ENCODE measurements around the gene HOXC9. TPM values are rescaled to one million over a fixed set of nuclear protein-coding genes. Genes with fewer than 3 reads are reported as not detected.

HOXC9 gene
- total RNA-seq, 4 donors from 2014 or later: 0.28 to 2.0 (median 0.44) TPM; not detected in 1

DNA sequence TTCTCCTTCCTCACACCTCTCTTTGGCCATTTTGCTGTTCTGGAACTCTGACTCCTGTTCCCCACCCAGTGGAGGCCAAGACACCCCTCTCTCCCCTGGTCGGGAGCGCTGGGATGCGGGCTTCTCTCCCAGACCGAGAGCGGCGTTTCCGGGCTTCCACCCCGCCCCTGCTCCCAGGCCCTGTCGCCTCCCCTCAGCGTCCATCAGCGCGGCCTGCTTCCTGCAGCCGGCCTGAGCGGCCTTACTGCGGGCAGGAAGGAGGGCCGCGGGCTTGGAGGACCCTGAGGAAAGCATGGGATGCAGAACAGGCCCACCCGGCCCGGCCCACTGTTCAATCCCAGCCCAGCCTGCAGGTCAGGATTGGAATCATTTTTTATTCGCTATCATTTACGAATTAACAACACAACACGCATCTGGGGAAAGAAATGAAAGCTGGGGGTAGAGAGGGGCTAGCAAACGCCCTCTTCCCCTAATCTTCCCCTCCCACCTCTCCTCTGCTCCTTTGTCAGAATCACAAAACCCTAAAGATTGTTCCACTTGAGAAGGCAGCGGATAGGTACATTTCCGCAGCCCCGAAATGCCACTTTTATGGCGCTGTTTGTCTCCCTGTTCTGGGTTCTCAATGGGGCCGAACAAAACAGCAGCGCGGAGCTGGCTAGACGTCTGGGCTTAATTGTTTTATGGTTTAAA lies 5.0 kb downstream of the HOXC9 start:
- no peak for DNase-seq (ENCODE audit: low spot score)
- TF ChIP-seq, protein P1, sequence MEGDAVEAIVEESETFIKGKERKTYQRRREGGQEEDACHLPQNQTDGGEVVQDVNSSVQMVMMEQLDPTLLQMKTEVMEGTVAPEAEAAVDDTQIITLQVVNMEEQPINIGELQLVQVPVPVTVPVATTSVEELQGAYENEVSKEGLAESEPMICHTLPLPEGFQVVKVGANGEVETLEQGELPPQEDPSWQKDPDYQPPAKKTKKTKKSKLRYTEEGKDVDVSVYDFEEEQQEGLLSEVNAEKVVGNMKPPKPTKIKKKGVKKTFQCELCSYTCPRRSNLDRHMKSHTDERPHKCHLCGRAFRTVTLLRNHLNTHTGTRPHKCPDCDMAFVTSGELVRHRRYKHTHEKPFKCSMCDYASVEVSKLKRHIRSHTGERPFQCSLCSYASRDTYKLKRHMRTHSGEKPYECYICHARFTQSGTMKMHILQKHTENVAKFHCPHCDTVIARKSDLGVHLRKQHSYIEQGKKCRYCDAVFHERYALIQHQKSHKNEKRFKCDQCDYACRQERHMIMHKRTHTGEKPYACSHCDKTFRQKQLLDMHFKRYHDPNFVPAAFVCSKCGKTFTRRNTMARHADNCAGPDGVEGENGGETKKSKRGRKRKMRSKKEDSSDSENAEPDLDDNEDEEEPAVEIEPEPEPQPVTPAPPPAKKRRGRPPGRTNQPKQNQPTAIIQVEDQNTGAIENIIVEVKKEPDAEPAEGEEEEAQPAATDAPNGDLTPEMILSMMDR (IDR thresholded peaks at IDR 0.05): no peak
- no peak for ATAC-seq (ENCODE audit: low FRiP score)

DNA sequence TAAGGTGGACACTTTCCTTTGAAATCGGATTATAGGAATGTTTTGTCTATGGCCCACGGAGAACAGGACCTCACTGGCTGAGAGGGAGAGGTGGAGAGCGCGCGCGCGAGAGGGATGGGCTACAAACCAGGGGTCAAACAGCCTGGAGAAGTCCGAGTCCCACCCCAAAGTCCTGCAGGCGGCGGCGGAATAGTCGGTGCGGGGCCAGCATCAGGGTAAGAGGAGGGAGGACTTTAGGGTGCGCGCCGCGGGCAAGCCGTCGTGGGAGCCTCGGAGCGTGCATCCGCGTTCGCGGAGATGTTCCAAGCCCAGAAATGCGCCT lies 5.5 kb downstream of the HOXC9 start:
- TF ChIP-seq, protein P1 (IDR thresholded peaks at IDR 0.05): no peak
- ATAC-seq (ENCODE audit: low FRiP score): no peak
- no peak for DNase-seq (ENCODE audit: low spot score)

DNA sequence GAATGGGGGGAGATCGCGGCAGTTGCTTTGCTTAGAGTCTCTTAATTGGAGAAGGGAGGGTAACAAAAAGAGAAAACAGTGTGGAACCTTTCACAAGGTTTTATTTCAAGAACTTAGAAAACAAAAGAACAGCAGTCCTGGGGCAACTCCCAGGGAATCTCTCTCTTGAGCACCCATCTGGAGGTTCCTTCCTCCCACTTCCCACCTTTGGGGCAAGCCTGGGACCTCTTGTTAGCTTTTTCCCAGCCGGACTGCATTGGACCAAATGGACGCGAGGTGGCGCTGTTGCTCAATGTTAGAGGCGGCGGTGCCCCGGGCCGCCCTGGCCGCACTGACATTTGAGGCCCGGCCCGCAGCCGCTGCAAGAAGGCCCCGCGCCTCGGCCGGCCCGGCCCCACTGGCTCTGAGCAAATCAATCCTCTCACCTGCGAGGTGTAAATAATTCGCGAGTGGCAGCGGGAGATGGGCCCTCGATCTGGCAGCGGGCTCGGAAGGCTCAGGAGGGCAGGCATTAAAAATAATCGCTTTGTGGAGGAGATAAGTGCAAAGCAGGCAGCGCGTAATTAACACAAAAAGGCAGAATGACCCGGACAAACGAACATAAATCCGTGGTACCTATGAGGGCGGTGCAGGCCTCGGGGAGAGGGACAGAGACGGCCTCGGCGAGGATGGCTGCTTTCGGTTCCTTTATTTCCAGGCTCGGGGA lies 6.0 kb downstream of the HOXC9 start:
- TF ChIP-seq, protein P1 (IDR thresholded peaks at IDR 0.05): peak in 2 of 3 donors; percentile 46 to 85
- DNase-seq (ENCODE audit: low spot score): peak; percentile 92
- ATAC-seq (ENCODE audit: low FRiP score): peak; percentile 37

DNA sequence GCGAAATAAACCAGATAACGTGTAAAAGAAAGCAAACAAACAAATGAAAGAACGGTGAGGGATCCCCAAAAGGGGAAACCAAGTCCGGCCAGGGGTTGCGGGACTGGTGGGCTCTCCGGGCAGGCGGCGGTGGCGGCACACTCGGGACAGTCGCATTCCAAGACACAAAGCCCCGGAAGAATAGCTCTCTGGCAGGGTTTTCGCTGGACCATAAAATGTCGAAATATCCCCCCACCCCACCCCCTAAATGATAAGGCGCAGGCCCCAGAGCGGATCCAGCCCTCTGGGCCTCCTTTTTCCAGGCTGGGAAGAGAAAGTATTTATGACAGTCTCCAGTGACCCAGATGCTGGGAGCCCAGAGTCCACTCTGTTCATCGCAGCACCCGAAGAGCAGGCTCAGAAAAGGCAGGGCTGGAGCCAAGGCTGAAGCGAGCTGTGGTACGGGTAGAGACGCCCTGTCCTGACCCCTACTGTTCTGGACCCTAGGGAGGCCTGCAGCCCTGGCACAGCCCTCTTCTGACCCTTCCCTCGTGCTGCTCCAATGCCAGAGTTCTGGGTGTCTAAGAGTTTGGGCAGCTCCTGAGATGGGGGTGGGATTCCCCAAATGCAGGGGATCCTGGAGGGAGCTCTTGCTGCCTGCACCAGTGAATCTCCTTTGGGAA lies 6.7 kb downstream of the HOXC9 start:
- no peak for ATAC-seq (ENCODE audit: low FRiP score)
- TF ChIP-seq, protein P1 (IDR thresholded peaks at IDR 0.05): no peak
- DNase-seq (ENCODE audit: low spot score): no peak

DNA sequence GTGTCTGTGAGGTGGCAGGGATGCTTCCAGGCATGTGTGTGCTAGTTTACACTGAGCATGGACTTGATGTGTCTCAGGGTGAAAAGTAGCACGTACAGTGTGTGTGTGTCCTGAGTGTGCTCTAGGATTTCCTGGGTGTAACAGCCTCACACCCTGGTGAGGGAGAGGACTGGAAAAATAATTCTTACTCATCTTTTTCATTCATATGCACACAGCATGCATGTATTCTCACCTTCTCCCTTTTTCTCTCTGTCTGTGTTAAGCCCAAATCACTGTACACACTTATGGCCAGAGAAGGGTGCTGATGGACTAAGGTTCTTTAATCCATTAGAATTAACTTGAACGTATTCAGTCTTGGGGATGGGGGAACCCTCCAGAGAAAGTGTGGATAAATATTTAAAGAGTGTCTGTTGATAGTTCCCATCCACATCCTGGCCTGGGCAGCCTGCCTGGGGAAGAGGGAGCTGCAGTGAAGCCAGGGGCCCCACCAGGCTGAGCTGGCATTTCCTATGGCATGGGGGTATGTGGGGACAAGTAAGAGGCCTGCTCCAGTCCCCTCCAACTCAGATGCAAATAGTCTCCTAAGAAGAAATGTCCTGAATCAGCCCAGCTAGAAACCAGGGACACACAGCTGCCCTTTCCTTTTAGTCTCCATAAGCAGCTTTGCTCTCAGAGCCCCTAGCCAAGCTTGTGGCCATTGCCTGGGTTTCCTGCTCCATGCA lies 7.7 kb downstream of the HOXC9 start:
- DNase-seq (ENCODE audit: low spot score) (no peak), ATAC-seq (ENCODE audit: low FRiP score) (no peak)
- TF ChIP-seq, protein P1 (IDR thresholded peaks at IDR 0.05): no peak

DNA sequence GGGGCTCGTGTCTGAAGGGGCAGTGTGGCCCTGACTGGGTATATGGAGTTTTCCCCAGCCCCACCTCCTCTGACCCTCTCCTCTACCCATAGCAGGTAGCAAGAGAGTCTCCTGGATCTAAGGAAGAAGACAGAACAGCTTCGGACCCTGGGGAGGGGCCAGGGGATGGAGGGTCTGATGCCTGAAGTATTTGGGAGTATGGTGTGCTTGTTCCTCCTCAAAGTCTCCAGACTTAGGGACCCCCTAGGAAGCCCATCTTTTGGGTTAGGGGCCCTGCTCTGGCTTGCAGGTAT lies 8.2 kb downstream of the HOXC9 start:
- TF ChIP-seq, protein P1 (IDR thresholded peaks at IDR 0.05): no peak
- DNase-seq (ENCODE audit: low spot score) (no peak), ATAC-seq (ENCODE audit: low FRiP score) (no peak)
